Aortic smooth muscle cell (primary cell): ENCODE measurements around the gene OCIAD2. TPM values are rescaled to one million over a fixed set of nuclear protein-coding genes. Genes with fewer than 3 reads are reported as not detected.

Experiments used
- total RNA-seq: library from RNA; depleted of rRNA; stranded (reverse); fragments of >200 nt; gene quantifications from 2 replicates; pipeline ENCODE4 v1.2.3, GENCODE V29; 2014

The OCIAD2 gene
- total RNA-seq: 64.3 and 72.2 TPM in 2 replicates

GRCh38 chr4:48906206-48907173 lies at the start of gene OCIAD2:
Gene OCIAD2, minus strand, starts transcription at chr4:48906774. Its CDS starts 2,225 bp downstream, at chr4:48904549.

Other genes with a start within 250 kb of the OCIAD2 start
- gene FRYL, start 126.5 kb downstream of the OCIAD2 start, total RNA-seq: 66.5 and 92.4 TPM in 2 replicates
- gene OCIAD1, start 75.7 kb downstream of the OCIAD2 start, total RNA-seq: 83.9 and 99.4 TPM in 2 replicates
- not detected in 2 replicates for gene CWH43, start 79.5 kb upstream of the OCIAD2 start, total RNA-seq